ENCODE measurements around the gene MCRIP2. TPM values are rescaled to one million over a fixed set of nuclear protein-coding genes. Genes with fewer than 3 reads are reported as not detected.

MCRIP2 gene
- total and polyA plus RNA-seq, 9 of the 15 experiments (the other 6 are each of a cell fraction or from before 2014, with no cell fraction given): 0.80 to 120 (median 35.2) TPM

DNA sequence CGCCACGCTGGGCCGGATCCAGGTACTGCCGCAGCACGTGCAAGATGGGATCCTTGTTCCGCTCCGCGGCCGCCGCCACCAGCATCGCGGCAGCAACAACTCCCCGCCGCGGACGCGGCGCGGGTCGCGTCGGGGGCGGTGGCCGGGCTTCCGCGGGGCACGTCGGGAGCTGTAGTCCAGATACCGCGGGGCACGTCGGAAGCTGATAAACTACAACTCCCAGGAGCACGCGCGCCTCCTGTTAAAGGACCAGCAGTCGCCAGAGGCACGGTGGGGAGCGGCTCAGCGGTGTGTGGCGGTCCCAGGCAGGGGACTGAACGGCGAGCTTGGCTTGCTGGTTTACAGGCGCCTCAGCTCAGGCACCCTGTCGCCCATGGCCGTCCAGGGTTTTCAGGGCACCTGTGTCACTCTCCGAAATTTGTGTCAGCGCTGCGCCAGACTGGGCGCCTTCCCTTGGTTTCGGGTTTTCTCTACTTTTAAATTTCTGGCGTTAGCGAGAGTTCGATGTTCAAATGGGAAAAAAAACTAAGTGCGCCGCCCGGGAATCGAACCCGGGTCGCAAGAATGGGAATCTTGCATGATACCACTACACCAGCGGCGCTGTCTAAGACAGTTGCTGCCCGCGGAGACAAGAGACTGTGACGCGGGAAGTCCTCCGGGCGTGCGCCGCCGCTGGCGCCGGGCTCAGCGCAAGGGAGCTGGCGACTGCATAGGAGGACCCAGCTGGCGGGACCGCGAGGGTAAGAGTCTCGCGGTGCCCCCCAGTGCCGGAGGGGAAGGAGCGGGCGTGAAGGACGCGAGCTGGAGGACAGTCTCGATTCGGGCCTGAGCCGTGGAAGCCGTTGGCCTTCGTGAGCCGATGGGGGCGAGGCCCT lies 5.2 kb upstream of the MCRIP2 start, which contains the start of gene METTL26 (continued):
- TF ChIP-seq, protein P1, sequence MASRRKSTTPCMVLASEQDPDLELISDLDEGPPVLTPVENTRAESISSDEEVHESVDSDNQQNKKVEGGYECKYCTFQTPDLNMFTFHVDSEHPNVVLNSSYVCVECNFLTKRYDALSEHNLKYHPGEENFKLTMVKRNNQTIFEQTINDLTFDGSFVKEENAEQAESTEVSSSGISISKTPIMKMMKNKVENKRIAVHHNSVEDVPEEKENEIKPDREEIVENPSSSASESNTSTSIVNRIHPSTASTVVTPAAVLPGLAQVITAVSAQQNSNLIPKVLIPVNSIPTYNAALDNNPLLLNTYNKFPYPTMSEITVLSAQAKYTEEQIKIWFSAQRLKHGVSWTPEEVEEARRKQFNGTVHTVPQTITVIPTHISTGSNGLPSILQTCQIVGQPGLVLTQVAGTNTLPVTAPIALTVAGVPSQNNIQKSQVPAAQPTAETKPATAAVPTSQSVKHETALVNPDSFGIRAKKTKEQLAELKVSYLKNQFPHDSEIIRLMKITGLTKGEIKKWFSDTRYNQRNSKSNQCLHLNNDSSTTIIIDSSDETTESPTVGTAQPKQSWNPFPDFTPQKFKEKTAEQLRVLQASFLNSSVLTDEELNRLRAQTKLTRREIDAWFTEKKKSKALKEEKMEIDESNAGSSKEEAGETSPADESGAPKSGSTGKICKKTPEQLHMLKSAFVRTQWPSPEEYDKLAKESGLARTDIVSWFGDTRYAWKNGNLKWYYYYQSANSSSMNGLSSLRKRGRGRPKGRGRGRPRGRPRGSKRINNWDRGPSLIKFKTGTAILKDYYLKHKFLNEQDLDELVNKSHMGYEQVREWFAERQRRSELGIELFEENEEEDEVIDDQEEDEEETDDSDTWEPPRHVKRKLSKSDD (conservative IDR thresholded peaks at IDR 0.05; ENCODE audit: low read length): 0 out of 2 replicates have a peak, but pooled peaks have one; percentile 13
- TF ChIP-seq, protein P2, sequence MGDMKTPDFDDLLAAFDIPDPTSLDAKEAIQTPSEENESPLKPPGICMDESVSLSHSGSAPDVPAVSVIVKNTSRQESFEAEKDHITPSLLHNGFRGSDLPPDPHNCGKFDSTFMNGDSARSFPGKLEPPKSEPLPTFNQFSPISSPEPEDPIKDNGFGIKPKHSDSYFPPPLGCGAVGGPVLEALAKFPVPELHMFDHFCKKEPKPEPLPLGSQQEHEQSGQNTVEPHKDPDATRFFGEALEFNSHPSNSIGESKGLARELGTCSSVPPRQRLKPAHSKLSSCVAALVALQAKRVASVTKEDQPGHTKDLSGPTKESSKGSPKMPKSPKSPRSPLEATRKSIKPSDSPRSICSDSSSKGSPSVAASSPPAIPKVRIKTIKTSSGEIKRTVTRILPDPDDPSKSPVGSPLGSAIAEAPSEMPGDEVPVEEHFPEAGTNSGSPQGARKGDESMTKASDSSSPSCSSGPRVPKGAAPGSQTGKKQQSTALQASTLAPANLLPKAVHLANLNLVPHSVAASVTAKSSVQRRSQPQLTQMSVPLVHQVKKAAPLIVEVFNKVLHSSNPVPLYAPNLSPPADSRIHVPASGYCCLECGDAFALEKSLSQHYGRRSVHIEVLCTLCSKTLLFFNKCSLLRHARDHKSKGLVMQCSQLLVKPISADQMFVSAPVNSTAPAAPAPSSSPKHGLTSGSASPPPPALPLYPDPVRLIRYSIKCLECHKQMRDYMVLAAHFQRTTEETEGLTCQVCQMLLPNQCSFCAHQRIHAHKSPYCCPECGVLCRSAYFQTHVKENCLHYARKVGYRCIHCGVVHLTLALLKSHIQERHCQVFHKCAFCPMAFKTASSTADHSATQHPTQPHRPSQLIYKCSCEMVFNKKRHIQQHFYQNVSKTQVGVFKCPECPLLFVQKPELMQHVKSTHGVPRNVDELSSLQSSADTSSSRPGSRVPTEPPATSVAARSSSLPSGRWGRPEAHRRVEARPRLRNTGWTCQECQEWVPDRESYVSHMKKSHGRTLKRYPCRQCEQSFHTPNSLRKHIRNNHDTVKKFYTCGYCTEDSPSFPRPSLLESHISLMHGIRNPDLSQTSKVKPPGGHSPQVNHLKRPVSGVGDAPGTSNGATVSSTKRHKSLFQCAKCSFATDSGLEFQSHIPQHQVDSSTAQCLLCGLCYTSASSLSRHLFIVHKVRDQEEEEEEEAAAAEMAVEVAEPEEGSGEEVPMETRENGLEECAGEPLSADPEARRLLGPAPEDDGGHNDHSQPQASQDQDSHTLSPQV (IDR thresholded peaks at IDR 0.05): peak; percentile 80
- TF ChIP-seq CREB1 (IDR thresholded peaks at IDR 0.05): peak; percentile 62
- TF ChIP-seq CREB1 (CRISPR knock-in tag; IDR thresholded peaks at IDR 0.05): peak; percentile 81
- TF ChIP-seq, protein P3, sequence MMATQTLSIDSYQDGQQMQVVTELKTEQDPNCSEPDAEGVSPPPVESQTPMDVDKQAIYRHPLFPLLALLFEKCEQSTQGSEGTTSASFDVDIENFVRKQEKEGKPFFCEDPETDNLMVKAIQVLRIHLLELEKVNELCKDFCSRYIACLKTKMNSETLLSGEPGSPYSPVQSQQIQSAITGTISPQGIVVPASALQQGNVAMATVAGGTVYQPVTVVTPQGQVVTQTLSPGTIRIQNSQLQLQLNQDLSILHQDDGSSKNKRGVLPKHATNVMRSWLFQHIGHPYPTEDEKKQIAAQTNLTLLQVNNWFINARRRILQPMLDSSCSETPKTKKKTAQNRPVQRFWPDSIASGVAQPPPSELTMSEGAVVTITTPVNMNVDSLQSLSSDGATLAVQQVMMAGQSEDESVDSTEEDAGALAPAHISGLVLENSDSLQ (IDR thresholded peaks at IDR 0.05): peak; percentile 40; the same call in 1 of the 2 replicates
- peak; percentile 54 for TF ChIP-seq CBX1 (IDR thresholded peaks at IDR 0.05; ENCODE audit: low read depth)
- TF ChIP-seq ZNF707 (CRISPR knock-in tag; conservative IDR thresholded peaks at IDR 0.05): no peak
- peak; percentile 93 for TF ChIP-seq CCNT2 (IDR thresholded peaks at IDR 0.05; ENCODE audit: borderline replicate concordance, extremely low read depth, insufficient read length, low read depth, low read length)
- peak; percentile 92 for TF ChIP-seq ZBTB1 (CRISPR knock-in tag; IDR thresholded peaks at IDR 0.05; ENCODE audit: borderline replicate concordance, low read depth)
- peak in 1 of 2 experiments; percentile 15; a peak in 2 of 4 replicates for TF ChIP-seq TEAD1 (CRISPR knock-in tag; IDR thresholded peaks at IDR 0.05)
- peak; percentile 85 for TF ChIP-seq GABPB1 (CRISPR knock-in tag; IDR thresholded peaks at IDR 0.05)
- TF ChIP-seq STAG1 (CRISPR knock-in tag; IDR thresholded peaks at IDR 0.05; ENCODE audit: borderline replicate concordance): no peak
- TF ChIP-seq SMC3 (conservative IDR thresholded peaks at IDR 0.05; ENCODE audit: insufficient read depth, low read depth, low read length): 0 out of 2 replicates have a peak, but pooled peaks have one; percentile 7
- TF ChIP-seq BRF1 (IDR thresholded peaks at IDR 0.05; ENCODE audit: borderline replicate concordance, extremely low read depth, insufficient read length): peak; percentile 80
